HG02870 (cell line): ENCODE measurements around the gene MRRF.
"Not testable (repeated sequence)": the region's sequence is repeated elsewhere in the genome, so short reads cannot be mapped to it uniquely, and the experiment has no call there.

Experiments used
- ATAC-seq: cut with Tn5 transposase; IDR thresholded peaks from one replicate; pipeline ENCODE4 v1.9.1; 2021; ENCODE audit warnings: mild to moderate bottlenecking, moderate library complexity; ENCODE audit not compliant: unreplicated experiment

MRRF gene

GRCh38 chr9:122274055-122274454 is 9.4 kb downstream of the MRRF start:
- ATAC-seq = no peak

GRCh38 chr9:122276096-122276495 is 11.4 kb downstream of the MRRF start:
- no peak for ATAC-seq

- no peak for ATAC-seq
Measured at GRCh38 chr9:122277285-122277897, 12.7 kb downstream of the MRRF start.

GRCh38 chr9:122281368-122281767 is 16.7 kb downstream of the MRRF start:
- no peak for ATAC-seq

GRCh38 chr9:122286764-122287163 is 22.1 kb downstream of the MRRF start:
- peak; percentile 53 for ATAC-seq

- no peak for ATAC-seq
Measured at GRCh38 chr9:122287214-122287720, 22.6 kb downstream of the MRRF start.

- ATAC-seq = no peak
Measured at GRCh38 chr9:122291458-122291857, 26.8 kb downstream of the MRRF start.

GRCh38 chr9:122294531-122294930 is 29.8 kb downstream of the MRRF start:
- no peak for ATAC-seq

- ATAC-seq = no peak
Measured at GRCh38 chr9:122297512-122297911, 32.8 kb downstream of the MRRF start.

GRCh38 chr9:122302237-122303093 is 37.8 kb downstream of the MRRF start:
- no peak for ATAC-seq

- ATAC-seq = no peak
Measured at GRCh38 chr9:122307061-122307460, 42.4 kb downstream of the MRRF start.

GRCh38 chr9:122307925-122308324 is 43.2 kb downstream of the MRRF start:
- no peak for ATAC-seq

- no peak for ATAC-seq
Measured at GRCh38 chr9:122309861-122310260, 45.2 kb downstream of the MRRF start.

GRCh38 chr9:122314165-122314564 is 49.5 kb downstream of the MRRF start:
- ATAC-seq = no peak

- ATAC-seq = no peak
Measured at GRCh38 chr9:122315534-122315933, 50.9 kb downstream of the MRRF start.

GRCh38 chr9:122318284-122318683 is 53.6 kb downstream of the MRRF start:
- ATAC-seq = no peak

- no peak for ATAC-seq
Measured at GRCh38 chr9:122320413-122320881, 55.8 kb downstream of the MRRF start.

- no peak for ATAC-seq
Measured at GRCh38 chr9:122322553-122322952, 57.9 kb downstream of the MRRF start.

GRCh38 chr9:122324665-122325064 is 60.0 kb downstream of the MRRF start:
- not testable (repeated sequence) for ATAC-seq

GRCh38 chr9:122325124-122325523 is 60.4 kb downstream of the MRRF start:
- no peak for ATAC-seq

- peak; percentile 50 for ATAC-seq
Measured at GRCh38 chr9:122327175-122327574, 62.5 kb downstream of the MRRF start.

- no peak for ATAC-seq
Measured at GRCh38 chr9:122329597-122329996, 64.9 kb downstream of the MRRF start.
